Astrocyte of the cerebellum (primary cell): ENCODE results near the gene GATA5.

Experiments
- DNase-seq: peaks from one replicate; pipeline ENCODE4 v3.0.0-alpha.2; 2011; ENCODE audit warnings: low read depth
- H3K4me3 ChIP-seq: 2 replicates; pipeline ENCODE4 v1.5.1; 2011; ENCODE audit warnings: mild to moderate bottlenecking, low read depth, low read length, moderate library complexity
- in situ Hi-C: cut with HindIII; loops from 2 replicates; pipeline ENCODE4 v1.10.0; 2017; ENCODE audit warnings: low sequenced_read_pairs
- TF ChIP-seq, protein P1 (sequence below): IDR thresholded peaks from 2 replicates; pipeline ENCODE4 v1.5.1; 2012; ENCODE audit warnings: low read length, low read depth, moderate library complexity, mild to moderate bottlenecking; ENCODE audit errors: missing control alignments

The GATA5 gene

DNA sequence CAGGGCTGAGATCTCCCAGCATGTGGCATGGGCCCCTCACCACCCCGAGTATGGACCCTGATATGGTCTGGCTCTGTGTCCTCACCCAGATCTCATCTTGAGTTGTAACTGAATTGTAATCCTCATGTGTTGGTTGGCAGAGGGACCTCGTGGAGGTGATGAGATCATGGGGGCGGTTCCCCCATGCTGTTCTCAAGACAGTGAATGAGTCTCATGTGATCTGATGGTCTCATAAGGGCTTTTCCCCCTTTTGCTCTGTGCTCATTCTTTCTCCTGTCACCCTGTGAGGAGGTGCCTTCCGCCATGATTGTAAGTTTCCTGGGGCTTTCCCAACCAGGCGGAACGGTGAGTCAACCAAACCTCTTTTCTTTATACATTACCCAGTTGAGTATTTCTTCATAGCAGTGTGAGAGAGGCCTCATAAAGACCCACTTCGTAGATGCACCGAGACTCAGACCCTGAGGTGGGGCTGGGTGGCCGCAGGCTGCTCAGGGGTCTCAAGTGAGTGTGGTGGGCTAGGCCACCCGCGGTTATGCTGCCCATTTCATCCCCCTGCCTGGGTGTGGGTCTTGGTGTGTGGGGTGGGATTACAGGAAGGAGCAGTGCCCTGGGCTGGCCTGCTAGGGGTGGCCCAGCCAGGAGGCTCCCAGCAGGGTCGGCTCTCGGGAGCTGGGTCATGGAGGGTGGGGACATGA lies 26.2 kb upstream of the GATA5 start:
- no peak overlapping the region for H3K4me3 ChIP-seq
- TF ChIP-seq, protein P1, sequence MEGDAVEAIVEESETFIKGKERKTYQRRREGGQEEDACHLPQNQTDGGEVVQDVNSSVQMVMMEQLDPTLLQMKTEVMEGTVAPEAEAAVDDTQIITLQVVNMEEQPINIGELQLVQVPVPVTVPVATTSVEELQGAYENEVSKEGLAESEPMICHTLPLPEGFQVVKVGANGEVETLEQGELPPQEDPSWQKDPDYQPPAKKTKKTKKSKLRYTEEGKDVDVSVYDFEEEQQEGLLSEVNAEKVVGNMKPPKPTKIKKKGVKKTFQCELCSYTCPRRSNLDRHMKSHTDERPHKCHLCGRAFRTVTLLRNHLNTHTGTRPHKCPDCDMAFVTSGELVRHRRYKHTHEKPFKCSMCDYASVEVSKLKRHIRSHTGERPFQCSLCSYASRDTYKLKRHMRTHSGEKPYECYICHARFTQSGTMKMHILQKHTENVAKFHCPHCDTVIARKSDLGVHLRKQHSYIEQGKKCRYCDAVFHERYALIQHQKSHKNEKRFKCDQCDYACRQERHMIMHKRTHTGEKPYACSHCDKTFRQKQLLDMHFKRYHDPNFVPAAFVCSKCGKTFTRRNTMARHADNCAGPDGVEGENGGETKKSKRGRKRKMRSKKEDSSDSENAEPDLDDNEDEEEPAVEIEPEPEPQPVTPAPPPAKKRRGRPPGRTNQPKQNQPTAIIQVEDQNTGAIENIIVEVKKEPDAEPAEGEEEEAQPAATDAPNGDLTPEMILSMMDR: no peak
- no peak for DNase-seq
- in situ Hi-C loops: no loop called here

DNA sequence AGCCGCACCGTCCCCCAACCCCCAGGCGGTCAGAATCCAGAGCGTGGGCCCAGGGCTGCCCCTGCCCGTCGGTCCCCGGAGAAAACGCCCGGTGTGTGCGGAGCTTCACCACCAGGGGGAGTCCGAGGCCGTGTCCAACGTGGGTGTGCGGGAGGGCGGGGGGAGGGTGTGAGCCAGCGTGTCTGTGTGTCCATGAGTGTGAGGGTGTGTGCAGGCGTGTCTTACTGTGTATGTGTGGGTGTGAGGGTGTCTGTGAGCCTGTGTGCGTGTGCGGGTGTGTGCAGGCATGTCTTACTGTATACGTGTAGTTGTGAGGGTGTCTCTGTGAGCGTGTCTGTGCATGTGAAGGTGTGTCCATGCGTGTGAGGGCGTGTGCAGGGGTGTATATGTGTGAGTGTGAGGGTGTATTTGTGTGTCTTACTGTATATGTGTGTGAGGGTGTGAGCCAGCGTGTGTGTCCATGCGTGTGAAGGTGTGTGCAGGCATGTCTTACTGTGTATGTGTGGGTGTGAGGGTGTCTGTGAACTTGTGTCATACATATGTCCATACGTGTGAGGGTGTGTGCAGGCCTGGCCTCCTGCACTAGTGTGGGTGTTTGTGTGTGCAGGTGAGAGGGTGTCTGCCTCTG lies 24.6 kb upstream of the GATA5 start:
- TF ChIP-seq, protein P1: peak; percentile 75
- no peak for DNase-seq
- in situ Hi-C loops: no loop called here
- H3K4me3 ChIP-seq: no peak overlapping the region

DNA sequence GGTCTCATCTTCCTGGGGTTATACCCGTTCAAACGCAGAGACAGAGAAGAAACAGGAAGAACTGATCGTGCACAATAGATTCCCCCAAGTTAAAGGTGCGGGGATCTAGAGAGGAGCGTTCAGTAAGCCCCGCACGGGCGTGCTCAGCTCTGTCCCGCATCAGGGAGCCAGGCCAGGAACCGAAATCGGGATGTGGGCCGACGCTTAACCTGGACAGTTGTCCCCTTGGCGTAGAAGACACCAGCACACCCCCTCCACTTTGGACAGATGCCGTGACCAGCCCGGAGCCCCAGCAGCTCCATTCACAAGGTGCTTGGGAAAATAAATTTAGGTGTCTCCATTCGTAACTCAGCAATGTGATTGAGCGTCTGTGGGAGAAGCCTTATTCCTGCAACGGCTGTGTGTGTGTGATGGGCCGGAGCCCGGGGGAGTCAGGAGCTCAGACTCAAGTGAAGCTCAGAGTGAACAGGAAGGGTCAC lies 24.0 kb upstream of the GATA5 start:
- in situ Hi-C loops: no loop called here
- DNase-seq: no peak
- TF ChIP-seq, protein P1: no peak
- H3K4me3 ChIP-seq: no peak overlapping the region

DNA sequence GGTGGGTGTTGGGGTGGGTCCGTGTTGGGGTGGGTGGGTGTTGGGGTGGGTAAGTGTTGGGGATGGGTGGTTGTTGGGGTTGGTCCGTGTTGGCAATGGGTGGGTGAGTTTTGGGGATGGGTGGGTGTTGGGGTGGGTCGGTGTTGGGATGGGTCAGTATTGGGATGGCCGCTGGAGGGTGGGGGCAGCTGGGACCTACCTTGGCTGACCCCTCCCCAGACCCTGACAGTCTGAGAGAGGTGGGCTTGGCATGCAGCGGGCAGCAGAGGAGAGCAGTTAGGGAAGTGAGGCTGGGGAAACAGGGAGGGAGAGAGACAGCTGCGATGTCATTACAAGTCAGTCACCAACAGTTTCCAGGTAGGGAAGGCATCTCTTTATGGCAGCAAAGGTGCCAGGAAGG lies 23.1 kb upstream of the GATA5 start:
- H3K4me3 ChIP-seq: no peak overlapping the region
- TF ChIP-seq, protein P1: no peak
- no peak for DNase-seq
- in situ Hi-C loops: no loop called here

DNA sequence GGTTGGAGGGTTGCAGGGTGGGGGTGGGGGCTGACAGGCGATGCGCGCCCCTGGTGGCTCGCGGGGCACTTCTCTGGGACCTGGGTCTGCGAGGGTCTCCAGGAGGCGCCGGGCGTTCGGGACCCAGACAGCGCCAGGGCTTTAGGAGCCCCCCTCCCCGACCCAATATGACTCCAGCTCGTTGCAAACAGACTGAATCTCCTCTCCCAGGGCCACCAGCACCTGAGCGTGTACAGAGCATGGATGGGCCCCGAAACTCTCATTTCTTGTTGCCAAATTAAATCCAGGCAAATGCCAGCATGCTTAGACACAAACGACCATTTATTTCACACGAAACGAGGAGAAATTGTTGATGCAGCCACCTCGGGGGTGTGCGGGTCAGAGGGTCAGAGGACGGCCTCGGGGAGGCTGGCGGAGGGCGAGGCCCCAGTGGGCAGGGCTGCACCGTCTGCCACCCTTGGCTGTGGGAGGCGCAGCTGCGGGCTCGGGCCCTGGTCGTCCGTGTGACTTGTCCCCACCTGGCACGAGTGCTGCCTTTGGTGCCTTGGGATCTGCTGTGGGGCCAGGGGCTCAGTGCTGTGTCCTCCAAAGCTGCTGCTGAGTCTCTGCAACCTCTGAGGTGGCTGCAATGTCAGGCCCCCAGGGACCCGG lies 20.9 kb upstream of the GATA5 start:
- no peak overlapping the region for H3K4me3 ChIP-seq
- DNase-seq: no peak
- in situ Hi-C loops: no loop called here
- TF ChIP-seq, protein P1: peak; percentile 36

DNA sequence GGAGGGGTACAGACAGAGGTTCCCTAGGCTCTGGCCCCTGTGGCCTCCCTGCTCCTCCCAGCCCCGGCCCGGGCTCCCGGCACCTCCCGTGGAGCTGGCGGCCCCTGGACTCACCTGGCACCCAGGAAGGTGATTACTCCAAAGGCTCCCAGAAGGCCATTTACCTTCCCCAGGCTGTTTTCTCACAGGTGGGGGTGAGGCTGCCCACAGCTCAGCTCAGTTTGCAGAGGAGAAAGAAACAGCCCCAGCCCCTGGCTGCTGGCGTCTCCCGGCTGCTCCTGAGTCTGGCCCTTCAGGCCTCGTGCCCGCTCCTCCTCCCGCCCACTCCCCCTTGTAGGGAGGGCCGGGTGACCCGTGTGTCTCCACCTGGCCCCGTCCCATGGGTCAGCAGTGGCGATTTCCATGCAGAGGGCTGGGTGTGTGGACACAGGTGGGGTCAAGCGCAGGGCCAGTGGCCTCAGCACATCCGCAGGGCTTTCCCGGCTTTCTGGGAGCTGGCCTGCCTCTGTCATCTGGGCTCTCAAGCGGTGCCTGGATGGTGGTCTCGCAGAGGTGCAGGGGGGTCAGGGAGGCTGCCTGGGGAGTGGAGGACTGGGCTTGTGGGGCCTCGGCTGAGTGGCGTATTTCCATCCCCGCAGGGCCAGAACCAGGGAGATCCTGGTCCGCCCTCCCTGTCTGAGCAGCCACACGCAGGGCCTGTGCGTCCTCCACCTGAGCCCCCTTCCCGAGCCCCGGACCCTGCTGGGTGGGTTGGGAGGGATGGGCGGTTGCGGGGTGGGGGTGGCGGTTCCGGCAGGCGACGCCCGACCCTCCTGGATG lies 20.2 kb upstream of the GATA5 start:
- no peak overlapping the region for H3K4me3 ChIP-seq
- no peak for DNase-seq
- TF ChIP-seq, protein P1: no peak
- in situ Hi-C loops: no loop called here
